SK-N-SH (cell line): ENCODE data around the gene AHNAK. TPM values are rescaled to one million over a fixed set of nuclear protein-coding genes. Genes with fewer than 3 reads are reported as not detected.

ENCODE experiments used
- CTCF ChIA-PET: fragments of 300-600, 350-600 bp; formaldehyde crosslinking; extraction: SDS; loops from one replicate; lab custom pipeline; 2021; lab: Yijun Ruan, JAX
- POLR2A ChIA-PET: fragments of 350-600 bp; sonication (Branson Sonifier 250); formaldehyde crosslinking; extraction: SDS; loops from one replicate; lab custom pipeline; 2020; ENCODE audit warnings: antibody characterized with exemption, inconsistent platforms; lab: Yijun Ruan, JAX
- DNase-seq: peaks from one replicate; pipeline ENCODE4 v3.0.0; 2012
- H2AFZ ChIP-seq: fragments of 200-600 bp; sonication (generic); 2 replicates; pipeline ENCODE4 v1.8.1; 2016; ENCODE audit warnings: antibody characterized with exemption, mild to moderate bottlenecking, low read depth
- H3F3A ChIP-seq: fragments of 200-600 bp; sonication (generic); replicated peaks from 2 replicates; pipeline ENCODE3; 2016; ENCODE audit warnings: antibody characterized with exemption, mild to moderate bottlenecking; ENCODE audit not compliant: insufficient read depth
- H3K27ac ChIP-seq, 2 experiments: fragments of 200-500 bp in 1 of 2; fragments of 200-600 bp in 1 of 2; sonication (Bioruptor generic) in 1 of 2; sonication (generic), shearing (Covaris generic) in 1 of 2; 2 replicates each; pipeline versions ENCODE4 v1.5.1 to v1.6.1; 2014 to 2016; ENCODE audit warnings: low read depth in 2 of 2, inconsistent platforms in 1 of 2, low read length in 1 of 2, mild to moderate bottlenecking in 1 of 2, mixed read lengths in 1 of 2
- H3K27me3 ChIP-seq: fragments of 200-600 bp; sonication (generic), shearing (Covaris generic); 2 replicates; pipeline ENCODE4 v1.6.1; 2016; ENCODE audit warnings: mixed run types; ENCODE audit not compliant: insufficient read depth
- H3K36me3 ChIP-seq, 2 experiments: fragments of 200-500 bp in 1 of 2; fragments of 200-600 bp in 1 of 2; sonication (Bioruptor generic) in 1 of 2; sonication (generic) in 1 of 2; replicated peaks in 1 of 2; 2 replicates each; pipeline versions ENCODE3 to v1.5.1; 2014 to 2016; ENCODE audit warnings: low read length in 1 of 2, mild to moderate bottlenecking in 1 of 2; ENCODE audit not compliant: insufficient read depth in 2 of 2, control insufficient read depth in 1 of 2
- H3K4me1 ChIP-seq, 2 experiments: fragments of 200-500 bp in 1 of 2; fragments of 200-600 bp in 1 of 2; sonication (Bioruptor generic) in 1 of 2; sonication (generic), shearing (Covaris generic) in 1 of 2; 2 replicates each; pipeline versions ENCODE4 v1.5.1 to v1.6.1; 2014 to 2016; ENCODE audit warnings: low read depth in 1 of 2, low read length in 1 of 2, mixed run types in 1 of 2; ENCODE audit not compliant: insufficient read depth in 2 of 2, control insufficient read depth in 1 of 2
- H3K4me2 ChIP-seq: fragments of 200-600 bp; sonication (generic), shearing (Covaris generic); 2 replicates; pipeline ENCODE4 v1.6.1; 2017; ENCODE audit warnings: mixed run types
- H3K4me3 ChIP-seq, 2 experiments: fragments of 200-500 bp in 1 of 2; fragments of 200-600 bp in 1 of 2; sonication (Bioruptor generic) in 1 of 2; sonication (generic), shearing (Covaris generic) in 1 of 2; 2 replicates each; pipeline versions ENCODE4 v1.5.1 to v1.8.1; 2014 to 2016; ENCODE audit warnings: low read depth in 2 of 2, inconsistent platforms in 1 of 2, low read length in 1 of 2, mild to moderate bottlenecking in 1 of 2, mixed read lengths in 1 of 2, moderate library complexity in 1 of 2
- H3K79me2 ChIP-seq: fragments of 200-600 bp; sonication (generic); 2 replicates; pipeline ENCODE4 v1.8.1; 2017; ENCODE audit warnings: mild to moderate bottlenecking; ENCODE audit not compliant: insufficient read depth
- H3K9ac ChIP-seq: fragments of 200-600 bp; sonication (generic); 2 replicates; pipeline ENCODE4 v1.6.1; 2017; ENCODE audit warnings: mixed run types
- H3K9me2 ChIP-seq: fragments of 200-600 bp; sonication (generic); 2 replicates; pipeline ENCODE4 v1.6.1; 2017; ENCODE audit warnings: mixed run types
- H3K9me3 ChIP-seq: fragments of 200-600 bp; sonication (generic); 2 replicates; pipeline ENCODE4 v1.6.1; 2017; ENCODE audit warnings: mixed run types, mild to moderate bottlenecking, moderate library complexity
- H4K20me1 ChIP-seq: fragments of 200-600 bp; sonication (generic); 2 replicates; pipeline ENCODE4 v1.6.1; 2017; ENCODE audit warnings: mild to moderate bottlenecking, mixed run types; ENCODE audit not compliant: insufficient read depth
- ELF1 ChIP-seq: IDR thresholded peaks from 2 replicates; pipeline ENCODE4 v1.4.0; 2012
- FOSL2 ChIP-seq: IDR thresholded peaks from 2 replicates; pipeline ENCODE4 v1.4.0; 2012; ENCODE audit warnings: low read depth, mild to moderate bottlenecking, moderate library complexity, borderline replicate concordance
- GATA2 ChIP-seq: sonication (generic); formaldehyde crosslinking; IDR thresholded peaks from 2 replicates; pipeline ENCODE4 v1.5.0; 2020; ENCODE audit warnings: mild to moderate bottlenecking, missing genetic modification reagents
- JUND ChIP-seq: IDR thresholded peaks from 2 replicates; pipeline ENCODE4 v1.4.0; 2012
- MEF2A ChIP-seq: IDR thresholded peaks from 2 replicates; pipeline ENCODE4 v1.4.0; 2012; ENCODE audit warnings: low read depth, borderline replicate concordance
- MXI1 ChIP-seq: IDR thresholded peaks from 2 replicates; pipeline ENCODE4 v1.6.1; 2012; ENCODE audit warnings: mild to moderate bottlenecking, low read depth, low read length, improper control_type of control experiment
- NFIC ChIP-seq: IDR thresholded peaks from 2 replicates; pipeline ENCODE4 v1.4.0; 2012; ENCODE audit warnings: borderline replicate concordance
- PBX3 ChIP-seq: IDR thresholded peaks from 2 replicates; pipeline ENCODE4; 2012
- POLR2AphosphoS5 ChIP-seq: IDR thresholded peaks from 2 replicates; pipeline ENCODE4 v1.6.1; 2012; ENCODE audit warnings: low read depth, low read length
- RAD21 ChIP-seq: IDR thresholded peaks from 2 replicates; pipeline ENCODE4 v1.6.1; 2012; ENCODE audit warnings: mild to moderate bottlenecking, low read length
- RCOR1 ChIP-seq: fragments of 150-350 bp; IDR thresholded peaks from 2 replicates; pipeline ENCODE4 v1.6.1; 2017; ENCODE audit warnings: antibody characterized with exemption, low read length
- REST ChIP-seq: IDR thresholded peaks from 2 replicates; pipeline ENCODE4 v1.6.1; 2012; ENCODE audit warnings: mild to moderate bottlenecking, low read depth, low read length, moderate library complexity
- SMC3 ChIP-seq: IDR thresholded peaks from 2 replicates; pipeline ENCODE4 v1.6.1; 2012; ENCODE audit warnings: low read depth, low read length, improper control_type of control experiment
- TCF12 ChIP-seq: IDR thresholded peaks from 2 replicates; pipeline ENCODE4 v1.4.0; 2012
- TEAD4 ChIP-seq: IDR thresholded peaks from 2 replicates; pipeline ENCODE4 v1.4.0; 2012; ENCODE audit warnings: mild to moderate bottlenecking, borderline replicate concordance; ENCODE audit not compliant: insufficient read depth
- YY1 ChIP-seq: IDR thresholded peaks from 2 replicates; pipeline ENCODE4 v1.4.0; 2012; ENCODE audit warnings: low read depth, mild to moderate bottlenecking
- WGBS: methylation state at CpG from one replicate; pipeline ENCODE4 v1.1.6; 2017; ENCODE audit warnings: low lambda C conversion rate; 5-methylcytosine and 5-hydroxymethylcytosine counted together
- polyA plus RNA-seq, 3 experiments: library from polyadenylated mRNA; depleted of rRNA; stranded (reverse); fragments of >200 nt; gene quantifications; 2 replicates each; pipeline ENCODE4 v1.2.3, GENCODE V29; 2012

Gene AHNAK
- polyA plus RNA-seq, 1 of the 3 experiments (the other 2 are of a cell fraction), result 57.8 TPM

GRCh38 chr11:62489204-62489603, 57.4 kb downstream of the AHNAK start (continued):
- TF ChIP-seq REST (no peak), POLR2AphosphoS5 (no peak), TCF12 (no peak), RAD21 (no peak), FOSL2 (no peak), YY1 (no peak), GATA2 (no peak), ELF1 (no peak), NFIC (no peak), SMC3 (no peak), PBX3 (no peak)

- Histone ChIP-seq H3K9me3 (no peaks in the 10 kb centered on the region), H3K4me3 (no peak overlapping the region), H3K4me2 (no peak overlapping the region), H3K4me1 (no peaks in the 10 kb centered on the region), H3K79me2 (no peaks in the 10 kb centered on the region), H3K27me3 (no peaks in the 10 kb centered on the region), H3K36me3 (no peaks in the 10 kb centered on the region), H3F3A (no peaks in the 10 kb centered on the region), H3K27ac (no peak overlapping the region), H2AFZ (no peak overlapping the region), H3K9me2 (no peaks in the 10 kb centered on the region), H4K20me1 (no peaks in the 10 kb centered on the region), H3K9ac (no peak overlapping the region)
- POLR2A ChIA-PET, result no interaction called here
- DNase-seq, result no peak
- TF ChIP-seq ELF1 (no peak), MXI1 (no peak), YY1 (no peak), FOSL2 (no peak), PBX3 (no peak), TEAD4 (no peak), POLR2AphosphoS5 (no peak), SMC3 (no peak), MEF2A (no peak), RCOR1 (no peak), JUND (no peak)
- CTCF ChIA-PET, result interaction anchor here (1.0 to 2.0 kb wide), 6 partner anchors 9 to 64 kb away, joined by 3 to 11 read pairs (median 4); no protein-coding TSS in a partner anchor
- WGBS, result 89% methylated on average over 19 of the region's 19 CpGs
Observed at GRCh38 chr11:62487738-62488551, 58.7 kb downstream of the AHNAK start.
